ENCODE measurements around the gene CBLB. TPM values are rescaled to one million over a fixed set of nuclear protein-coding genes. Genes with fewer than 3 reads are reported as not detected.

CBLB gene
- total RNA-seq, 2 experiments from 2014 or later, result 104 to 113 TPM

GRCh38 chr3:105653868-105654267 is 214.9 kb downstream of the CBLB start:
- no peak overlapping the region for H3K27ac Mint-ChIP-seq

GRCh38 chr3:105653166-105653565 is 215.6 kb downstream of the CBLB start:
- DNase-seq, result no peak
- peaks cover 20% of the 10 kb centered on the region for H3K36me3 Mint-ChIP-seq (ENCODE audit: low read depth)
- H3K27me3 Mint-ChIP-seq, result peaks cover 1% of the 10 kb centered on the region
- H3K9me3 Mint-ChIP-seq, result no peaks in the 10 kb centered on the region
- ChIA-PET POLR2A (no interaction called here), CTCF (no interaction called here)
- no peak for ATAC-seq
- TF ChIP-seq CTCF (IDR thresholded peaks at IDR 0.05), result no peak
- intact Hi-C loops (cut with micrococcal nuclease), result no loop called here
- H3K27ac Mint-ChIP-seq, result no peak overlapping the region
- H3K4me3 Mint-ChIP-seq, result no peak overlapping the region
- no peaks in the 10 kb centered on the region for H3K4me1 Mint-ChIP-seq (ENCODE audit: low read depth)

More at GRCh38 chr3:105653868-105654267, 214.9 kb downstream of the CBLB start:
- Mint-ChIP-seq H3K4me3 (no peak overlapping the region), H3K36me3 (ENCODE audit: low read depth) (peaks cover 26% of the 10 kb centered on the region), H3K27me3 (peaks cover 1% of the 10 kb centered on the region), H3K9me3 (no peaks in the 10 kb centered on the region), H3K4me1 (ENCODE audit: low read depth) (no peaks in the 10 kb centered on the region)
- POLR2A ChIA-PET, result no interaction called here
- ATAC-seq, result no peak
- CTCF ChIA-PET, result no interaction called here
- no peak for TF ChIP-seq CTCF (IDR thresholded peaks at IDR 0.05)
- no peak for DNase-seq
- intact Hi-C loops (cut with micrococcal nuclease), result no loop called here

GRCh38 chr3:105649480-105649879 is 219.3 kb downstream of the CBLB start:
- POLR2A ChIA-PET, result no interaction called here
- Mint-ChIP-seq H3K4me3 (no peak overlapping the region), H3K9me3 (no peaks in the 10 kb centered on the region), H3K27me3 (peaks cover 1% of the 10 kb centered on the region), H3K27ac (no peak overlapping the region), H3K36me3 (ENCODE audit: low read depth) (no peaks in the 10 kb centered on the region), H3K4me1 (ENCODE audit: low read depth) (no peaks in the 10 kb centered on the region)
- DNase-seq (no peak), ATAC-seq (no peak)
- CTCF ChIA-PET, result no interaction called here
- intact Hi-C loops (cut with micrococcal nuclease), result no loop called here
- no peak for TF ChIP-seq CTCF (IDR thresholded peaks at IDR 0.05)

- Mint-ChIP-seq H3K36me3 (ENCODE audit: low read depth) (no peaks in the 10 kb centered on the region), H3K4me3 (no peak overlapping the region), H3K27ac (no peak overlapping the region), H3K27me3 (peaks cover 1% of the 10 kb centered on the region), H3K9me3 (no peaks in the 10 kb centered on the region), H3K4me1 (ENCODE audit: low read depth) (no peaks in the 10 kb centered on the region)
- peak; percentile 12 for DNase-seq
- intact Hi-C loops (cut with micrococcal nuclease), result no loop called here
- POLR2A ChIA-PET, result no interaction called here
- ATAC-seq, result no peak
- CTCF ChIA-PET, result no interaction called here
- no peak for TF ChIP-seq CTCF (IDR thresholded peaks at IDR 0.05)
Observed at GRCh38 chr3:105647047-105647446, 221.8 kb downstream of the CBLB start.

GRCh38 chr3:105639131-105639530 is 229.7 kb downstream of the CBLB start:
- intact Hi-C loops (cut with micrococcal nuclease), result no loop called here
- POLR2A ChIA-PET, result no interaction called here
- Mint-ChIP-seq H3K4me3 (no peak overlapping the region), H3K27me3 (no peaks in the 10 kb centered on the region), H3K36me3 (ENCODE audit: low read depth) (no peaks in the 10 kb centered on the region), H3K4me1 (ENCODE audit: low read depth) (no peaks in the 10 kb centered on the region), H3K9me3 (no peaks in the 10 kb centered on the region), H3K27ac (no peak overlapping the region)
- TF ChIP-seq CTCF (IDR thresholded peaks at IDR 0.05), result no peak
- CTCF ChIA-PET, result no interaction called here
- DNase-seq, result no peak
- no peak for ATAC-seq

Measured in activated CD8-positive, alpha-beta T cell treated with anti-CD3 and anti-CD28 coated beads for 36 hours (primary cell).